ENCODE data around the gene IER2.
A peak's percentile ranks its signal among the peaks of the same experiment; 100 is the strongest.

IER2 gene

DNA sequence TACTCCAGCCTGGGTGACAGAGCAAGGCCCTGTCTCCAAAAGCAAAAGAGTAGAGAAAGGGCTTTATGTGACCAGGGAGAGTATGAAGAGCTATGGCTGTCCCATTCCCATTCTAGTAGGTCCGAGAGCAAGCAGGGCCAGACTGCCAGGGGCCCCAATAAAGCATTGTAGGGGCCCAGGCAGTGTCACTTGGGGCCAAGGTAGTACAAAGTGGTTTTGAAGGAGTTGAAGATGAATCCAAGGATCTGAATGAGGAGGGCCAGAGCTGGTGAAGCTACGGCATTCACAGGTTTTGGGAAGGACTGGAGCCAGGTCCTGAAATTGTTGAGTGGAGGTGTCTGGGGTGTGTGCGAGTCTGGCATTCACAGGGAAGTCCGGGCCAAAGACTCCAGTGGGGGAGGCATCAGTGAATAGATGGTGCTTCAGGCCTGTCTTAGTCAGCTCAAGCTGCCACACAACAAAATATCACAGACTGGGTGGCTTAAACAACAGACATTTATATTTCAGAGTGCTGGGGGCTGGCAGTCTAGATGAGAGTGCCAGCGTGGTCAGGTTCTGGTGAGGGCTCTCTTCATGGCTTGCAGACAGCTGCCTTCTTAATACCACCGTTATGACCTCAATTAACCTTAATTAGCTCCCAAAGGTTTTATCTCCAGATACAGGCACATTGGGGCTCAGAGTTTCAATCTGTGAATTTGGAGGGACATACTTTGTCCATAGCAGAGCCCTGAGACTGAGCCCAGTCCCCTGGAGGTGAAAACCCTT is 22.2 kb upstream of the IER2 start:
- Histone ChIP-seq H3K36me3 (ENCODE audit: control insufficient read depth in 1 of 2, insufficient read depth in 2 of 2, low read length in 2 of 2) (peaks cover 23 to 29% of the 10 kb centered on the region in 2 experiments), H3K23ac (ENCODE audit: low read length) (no peak overlapping the region), H2BK120ac (ENCODE audit: insufficient read depth, low read length, poor library complexity) (no peak overlapping the region), H2AFZ (ENCODE audit: insufficient read depth, low read length, poor library complexity) (no peak overlapping the region), H3K4me2 (ENCODE audit: low read length) (no peak overlapping the region), H4K91ac (ENCODE audit: low read depth, low read length) (no peak overlapping the region), H2BK5ac (ENCODE audit: low read depth, low read length, poor library complexity) (no peak overlapping the region), H3K79me1 (ENCODE audit: low read length) (no peaks in the 10 kb centered on the region), H3K4ac (ENCODE audit: low read depth, low read length) (peak overlapping the region; percentile 73), H3K14ac (ENCODE audit: low read length) (no peak overlapping the region), H4K12ac (ENCODE audit: low read depth, low read length) (no peak overlapping the region), H4K8ac (ENCODE audit: low read depth, low read length) (no peak overlapping the region), H3K4me1 (ENCODE audit: control insufficient read depth in 1 of 2, insufficient read depth in 2 of 2, low read length in 2 of 2) (no peaks in the 10 kb centered on the region), H3K9ac (ENCODE audit: low read length) (no peak overlapping the region), H3K18ac (ENCODE audit: low read length) (no peak overlapping the region), H3K27me3 (ENCODE audit: insufficient read depth, low read length) (no peaks in the 10 kb centered on the region), H3K4me3 (ENCODE audit: low read depth, low read length) (no peak overlapping the region), H3K79me2 (ENCODE audit: control insufficient read depth, insufficient read depth, low read length, poor library complexity) (peaks cover 4% of the 10 kb centered on the region), H3K27ac (ENCODE audit: low read depth, low read length) (no peak overlapping the region), H3K9me3 (ENCODE audit: insufficient read depth, low read depth, low read length) (no peaks in the 10 kb centered on the region), H2BK12ac (ENCODE audit: low read length) (no peak overlapping the region), H2AK5ac (ENCODE audit: low read length) (no peak overlapping the region)
- DNase-seq = no peak
- WGBS (ENCODE audit: extremely low coverage, insufficient coverage, insufficient read length) = no CpG with 5 or more reads among the region's 6 CpGs

- Histone ChIP-seq H3K9ac (ENCODE audit: low read length) (peak overlapping the region; percentile 4), H3K79me1 (ENCODE audit: low read length) (no peaks in the 10 kb centered on the region), H4K12ac (ENCODE audit: low read depth, low read length) (no peak overlapping the region), H3K4me3 (ENCODE audit: low read depth, low read length) (no peak overlapping the region), H3K4me1 (ENCODE audit: control insufficient read depth in 1 of 2, insufficient read depth in 2 of 2, low read length in 2 of 2) (no peaks in the 10 kb centered on the region), H2BK5ac (ENCODE audit: low read depth, low read length, poor library complexity) (no peak overlapping the region), H3K4ac (ENCODE audit: low read depth, low read length) (peak overlapping the region; percentile 17), H3K36me3 (ENCODE audit: control insufficient read depth in 1 of 2, insufficient read depth in 2 of 2, low read length in 2 of 2) (peaks cover 20 to 29% of the 10 kb centered on the region in 2 experiments), H3K18ac (ENCODE audit: low read length) (no peak overlapping the region), H3K14ac (ENCODE audit: low read length) (no peak overlapping the region), H2BK120ac (ENCODE audit: insufficient read depth, low read length, poor library complexity) (no peak overlapping the region), H3K9me3 (ENCODE audit: insufficient read depth, low read depth, low read length) (no peaks in the 10 kb centered on the region), H3K27me3 (ENCODE audit: insufficient read depth, low read length) (no peaks in the 10 kb centered on the region), H4K8ac (ENCODE audit: low read depth, low read length) (no peak overlapping the region), H4K91ac (ENCODE audit: low read depth, low read length) (no peak overlapping the region), H3K4me2 (ENCODE audit: low read length) (no peak overlapping the region), H2AK5ac (ENCODE audit: low read length) (no peak overlapping the region), H2BK12ac (ENCODE audit: low read length) (no peak overlapping the region), H2AFZ (ENCODE audit: insufficient read depth, low read length, poor library complexity) (no peak overlapping the region), H3K79me2 (ENCODE audit: control insufficient read depth, insufficient read depth, low read length, poor library complexity) (peaks cover 4% of the 10 kb centered on the region), H3K27ac (ENCODE audit: low read depth, low read length) (no peak overlapping the region), H3K23ac (ENCODE audit: low read length) (no peak overlapping the region)
- DNase-seq = no peak
- WGBS (ENCODE audit: extremely low coverage, insufficient coverage, insufficient read length) = no CpG with 5 or more reads among the region's 1 CpG
These were observed 21.6 kb upstream of the IER2 start for GRCh38 chr19:13128583-13128982.

DNA sequence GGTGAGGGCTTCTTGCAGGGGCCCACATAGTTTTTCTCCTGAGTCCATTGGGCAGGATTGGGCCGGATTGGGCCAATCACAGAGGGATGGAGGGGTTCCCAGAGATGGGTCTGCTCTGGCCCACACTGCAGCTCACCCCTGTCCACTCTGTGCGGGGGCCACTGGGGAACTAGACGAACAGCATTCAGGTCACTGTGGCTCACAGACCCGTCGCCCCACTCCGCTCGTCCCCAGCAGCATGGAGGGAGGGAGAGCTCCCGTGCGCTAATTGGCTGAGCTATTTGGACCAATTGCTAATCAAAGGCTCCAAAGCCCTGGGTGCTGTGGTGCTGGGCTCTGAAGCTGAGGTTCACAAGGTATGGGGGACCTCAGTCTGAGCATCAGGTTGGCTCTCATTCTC is 20.8 kb upstream of the IER2 start:
- Histone ChIP-seq H4K91ac (ENCODE audit: low read depth, low read length) (no peak overlapping the region), H3K4me1 (ENCODE audit: control insufficient read depth in 1 of 2, insufficient read depth in 2 of 2, low read length in 2 of 2) (no peaks in the 10 kb centered on the region), H3K9ac (ENCODE audit: low read length) (no peak overlapping the region)

GRCh38 chr19:13130886-13131490 is 19.2 kb upstream of the IER2 start:
- Histone ChIP-seq H3K9me3 (ENCODE audit: insufficient read depth, low read depth, low read length) (peaks cover 6% of the 10 kb centered on the region), H4K12ac (ENCODE audit: low read depth, low read length) (no peak overlapping the region), H3K4me2 (ENCODE audit: low read length) (no peak overlapping the region), H2BK120ac (ENCODE audit: insufficient read depth, low read length, poor library complexity) (no peak overlapping the region), H4K8ac (ENCODE audit: low read depth, low read length) (no peak overlapping the region), H3K18ac (ENCODE audit: low read length) (no peak overlapping the region), H2AK5ac (ENCODE audit: low read length) (no peak overlapping the region), H3K27me3 (ENCODE audit: insufficient read depth, low read length) (no peaks in the 10 kb centered on the region), H3K79me2 (ENCODE audit: control insufficient read depth, insufficient read depth, low read length, poor library complexity) (peaks cover 4% of the 10 kb centered on the region), H2BK5ac (ENCODE audit: low read depth, low read length, poor library complexity) (no peak overlapping the region), H3K79me1 (ENCODE audit: low read length) (no peaks in the 10 kb centered on the region), H2AFZ (ENCODE audit: insufficient read depth, low read length, poor library complexity) (no peak overlapping the region), H3K9ac (ENCODE audit: low read length) (no peak overlapping the region), H3K36me3 (ENCODE audit: control insufficient read depth in 1 of 2, insufficient read depth in 2 of 2, low read length in 2 of 2) (peaks cover 30 to 43% of the 10 kb centered on the region in 2 experiments), H3K4me1 (ENCODE audit: control insufficient read depth in 1 of 2, insufficient read depth in 2 of 2, low read length in 2 of 2) (no peaks in the 10 kb centered on the region), H2BK12ac (ENCODE audit: low read length) (no peak overlapping the region), H3K14ac (ENCODE audit: low read length) (no peak overlapping the region), H3K4me3 (ENCODE audit: low read depth, low read length) (no peak overlapping the region), H4K91ac (ENCODE audit: low read depth, low read length) (no peak overlapping the region), H3K27ac (ENCODE audit: low read depth, low read length) (no peak overlapping the region), H3K4ac (ENCODE audit: low read depth, low read length) (peak overlapping the region; percentile 1), H3K23ac (ENCODE audit: low read length) (no peak overlapping the region)
- DNase-seq = no peak
- no CpG with 5 or more reads among the region's 3 CpGs for WGBS (ENCODE audit: extremely low coverage, insufficient coverage, insufficient read length)

More for the DNA sequence above, 20.8 kb upstream of the IER2 start:
- peaks cover 4% of the 10 kb centered on the region for H3K79me2 ChIP-seq (ENCODE audit: control insufficient read depth, insufficient read depth, low read length, poor library complexity)
- no peak for DNase-seq
- peak overlapping the region; percentile 65 for H3K4ac ChIP-seq (ENCODE audit: low read depth, low read length)
- no peak overlapping the region for H3K4me3 ChIP-seq (ENCODE audit: low read depth, low read length)
- no peak overlapping the region for H3K23ac ChIP-seq (ENCODE audit: low read length)
- no peak overlapping the region for H4K8ac ChIP-seq (ENCODE audit: low read depth, low read length)
- no peak overlapping the region for H2BK12ac ChIP-seq (ENCODE audit: low read length)
- H2AK5ac ChIP-seq (ENCODE audit: low read length) = no peak overlapping the region
- H3K27ac ChIP-seq (ENCODE audit: low read depth, low read length) = no peak overlapping the region
- H3K14ac ChIP-seq (ENCODE audit: low read length) = no peak overlapping the region
- H3K36me3 ChIP-seq (ENCODE audit: control insufficient read depth in 1 of 2, insufficient read depth in 2 of 2, low read length in 2 of 2) = peaks cover 19 to 32% of the 10 kb centered on the region in 2 experiments
- H3K18ac ChIP-seq (ENCODE audit: low read length) = no peak overlapping the region
- H2BK120ac ChIP-seq (ENCODE audit: insufficient read depth, low read length, poor library complexity) = no peak overlapping the region
- H2AFZ ChIP-seq (ENCODE audit: insufficient read depth, low read length, poor library complexity) = no peak overlapping the region
- H3K79me1 ChIP-seq (ENCODE audit: low read length) = no peaks in the 10 kb centered on the region
- WGBS (ENCODE audit: extremely low coverage, insufficient coverage, insufficient read length) = no CpG with 5 or more reads among the region's 9 CpGs
- H4K12ac ChIP-seq (ENCODE audit: low read depth, low read length) = no peak overlapping the region
- no peaks in the 10 kb centered on the region for H3K9me3 ChIP-seq (ENCODE audit: insufficient read depth, low read depth, low read length)
- no peak overlapping the region for H3K4me2 ChIP-seq (ENCODE audit: low read length)
- H2BK5ac ChIP-seq (ENCODE audit: low read depth, low read length, poor library complexity) = no peak overlapping the region
- no peaks in the 10 kb centered on the region for H3K27me3 ChIP-seq (ENCODE audit: insufficient read depth, low read length)

Data from trophoblast cell (in vitro differentiated cells and primary cell).